Neutrophil (primary cell): ENCODE measurements around the gene NTM.

Experiments
- H3K27ac ChIP-seq: fragments of 200-600 bp; sonication (generic); 2 replicates; pipeline ENCODE4 v1.5.1; 2016; ENCODE audit warnings: mild to moderate bottlenecking, moderate library complexity
- H3K27me3 ChIP-seq: fragments of 200-600 bp; sonication (generic); 2 replicates; pipeline ENCODE4 v1.6.0; 2016; ENCODE audit warnings: mild to moderate bottlenecking
- H3K36me3 ChIP-seq: fragments of 200-600 bp; sonication (generic); 2 replicates; pipeline ENCODE4 v1.5.1; 2017
- H3K4me1 ChIP-seq, 2 experiments: fragments of 200-600 bp in 1 of 2; sonication (generic) in 1 of 2; 1 replicate in 1 of 2; 2 replicates in 1 of 2; pipeline versions ENCODE4 v1.5.1 to v1.6.1; 2013 to 2016; ENCODE audit warnings: low read depth in 1 of 2, low read length in 1 of 2, mild to moderate bottlenecking in 1 of 2, moderate library complexity in 1 of 2; ENCODE audit not compliant: control insufficient read depth in 1 of 2, insufficient read depth in 1 of 2
- H3K4me3 ChIP-seq, 2 experiments: fragments of 200-600 bp in 1 of 2; sonication (generic) in 1 of 2; 1 replicate in 1 of 2; 2 replicates in 1 of 2; pipeline ENCODE4 v1.5.1; 2013 to 2016; ENCODE audit warnings: low read depth in 1 of 2, low read length in 1 of 2, mild to moderate bottlenecking in 1 of 2, moderate library complexity in 1 of 2
- H3K9me3 ChIP-seq: fragments of 200-600 bp; sonication (generic); 2 replicates; pipeline ENCODE4 v1.5.1; 2016
- CTCF ChIP-seq: fragments of 200-600 bp; sonication (generic); IDR thresholded peaks from 2 replicates; pipeline ENCODE4 v1.5.1; 2016; ENCODE audit warnings: antibody characterized with exemption

Gene NTM

GRCh38 chr11:132035766-132036165, 665.4 kb downstream of the NTM start:
- no peak for TF ChIP-seq CTCF
- H3K4me1 ChIP-seq = no peaks in the 10 kb centered on the region
- H3K36me3 ChIP-seq = no peaks in the 10 kb centered on the region

GRCh38 chr11:132036220-132036619, 665.8 kb downstream of the NTM start:
- Histone ChIP-seq H3K4me3 (no peak overlapping the region), H3K9me3 (no peaks in the 10 kb centered on the region), H3K27me3 (no peaks in the 10 kb centered on the region), H3K27ac (no peak overlapping the region), H3K4me1 (no peaks in the 10 kb centered on the region), H3K36me3 (no peaks in the 10 kb centered on the region)
- no peak for TF ChIP-seq CTCF

More at GRCh38 chr11:132035766-132036165, 665.4 kb downstream of the NTM start:
- Histone ChIP-seq H3K9me3 (no peaks in the 10 kb centered on the region), H3K27me3 (no peaks in the 10 kb centered on the region), H3K27ac (no peak overlapping the region), H3K4me3 (no peak overlapping the region)

GRCh38 chr11:132036746-132037466, 666.5 kb downstream of the NTM start:
- Histone ChIP-seq H3K27me3 (no peaks in the 10 kb centered on the region), H3K9me3 (no peaks in the 10 kb centered on the region), H3K4me3 (no peak overlapping the region), H3K36me3 (no peaks in the 10 kb centered on the region), H3K27ac (no peak overlapping the region), H3K4me1 (no peaks in the 10 kb centered on the region)
- TF ChIP-seq CTCF = no peak

GRCh38 chr11:132037467-132037862, 667.0 kb downstream of the NTM start:
- no peak for TF ChIP-seq CTCF
- Histone ChIP-seq H3K4me3 (no peak overlapping the region), H3K27me3 (no peaks in the 10 kb centered on the region), H3K36me3 (no peaks in the 10 kb centered on the region), H3K9me3 (no peaks in the 10 kb centered on the region), H3K4me1 (no peaks in the 10 kb centered on the region), H3K27ac (no peak overlapping the region)

- TF ChIP-seq CTCF = no peak
- no peak overlapping the region for H3K27ac ChIP-seq
- H3K27me3 ChIP-seq = no peaks in the 10 kb centered on the region
- no peaks in the 10 kb centered on the region for H3K36me3 ChIP-seq
- H3K4me1 ChIP-seq = no peaks in the 10 kb centered on the region
- H3K4me3 ChIP-seq = no peak overlapping the region
- H3K9me3 ChIP-seq = no peaks in the 10 kb centered on the region
These were observed 667.5 kb downstream of the NTM start for GRCh38 chr11:132037956-132038355.
